Keratinocyte (primary cell): ENCODE results near the gene ADCY7. TPM values are rescaled to one million over a fixed set of nuclear protein-coding genes. Genes with fewer than 3 reads are reported as not detected.

Experiments used
- DNase-seq: peaks from one replicate; pipeline ENCODE4 v3.0.0-alpha.2; 2011; ENCODE audit warnings: low read depth, missing footprints, low spot score
- FAIRE-seq: peaks from 2 replicates; lab custom pipeline; 2011; peaks lifted over from hg19 to GRCh38; lab: Jason Lieb, UNC
- H2AFZ ChIP-seq: 2 replicates; pipeline ENCODE4 v1.6.0; 2012; ENCODE audit warnings: low read length, control low read depth, inconsistent platforms; ENCODE audit not compliant: control insufficient read depth
- H3K27ac ChIP-seq: 2 replicates; pipeline ENCODE4 v1.5.1; 2011; ENCODE audit warnings: low read length; ENCODE audit not compliant: control insufficient read depth, insufficient read depth
- H3K27me3 ChIP-seq: 3 replicates; pipeline ENCODE4 v1.6.0; 2011; ENCODE audit warnings: low read length; ENCODE audit not compliant: control insufficient read depth, insufficient read depth; ENCODE audit errors: extremely low read depth
- H3K36me3 ChIP-seq, 2 experiments: 2 replicates in 1 of 2; 3 replicates in 1 of 2; pipeline ENCODE4 v1.5.1; 2011; ENCODE audit warnings: low read length in 2 of 2, mild to moderate bottlenecking in 1 of 2; ENCODE audit not compliant: control insufficient read depth in 2 of 2, insufficient read depth in 2 of 2; ENCODE audit errors: extremely low read depth in 1 of 2
- H3K4me1 ChIP-seq: 3 replicates; pipeline ENCODE4 v1.5.1; 2011; ENCODE audit warnings: low read length; ENCODE audit not compliant: control insufficient read depth, insufficient read depth; ENCODE audit errors: extremely low read depth
- H3K4me2 ChIP-seq: 3 replicates; pipeline ENCODE4 v1.6.0; 2011; ENCODE audit warnings: low read depth, low read length; ENCODE audit not compliant: control insufficient read depth, insufficient read depth; ENCODE audit errors: extremely low read depth
- H3K4me3 ChIP-seq, 3 experiments: fragments of 200-600 bp in 1 of 3; sonication (generic) in 1 of 3; 2 replicates in 2 of 3; 3 replicates in 1 of 3; pipeline ENCODE4 v1.5.1; 2011 to 2016; ENCODE audit warnings: low read length in 3 of 3, mild to moderate bottlenecking in 3 of 3, control low read depth in 2 of 3, inconsistent platforms in 1 of 3, low read depth in 1 of 3, mixed read lengths in 1 of 3, mixed run types in 1 of 3, moderate library complexity in 1 of 3; ENCODE audit not compliant: control insufficient read depth in 2 of 3, insufficient read depth in 2 of 3; ENCODE audit errors: extremely low read depth in 1 of 3
- H3K79me2 ChIP-seq: 2 replicates; pipeline ENCODE4 v1.6.0; 2012; ENCODE audit warnings: low read length; ENCODE audit not compliant: control insufficient read depth, insufficient read depth
- H3K9ac ChIP-seq: 3 replicates; pipeline ENCODE4 v1.6.0; 2011; ENCODE audit warnings: low read length; ENCODE audit not compliant: control insufficient read depth, insufficient read depth; ENCODE audit errors: extremely low read depth
- H3K9me1 ChIP-seq: 3 replicates; pipeline ENCODE4 v1.6.0; 2011; ENCODE audit warnings: low read length; ENCODE audit not compliant: control insufficient read depth, insufficient read depth; ENCODE audit errors: extremely low read depth
- H3K9me3 ChIP-seq: 2 replicates; pipeline ENCODE4 v1.5.1; 2012; ENCODE audit warnings: low read depth, low read length; ENCODE audit not compliant: control insufficient read depth
- H4K20me1 ChIP-seq: 3 replicates; pipeline ENCODE4 v1.6.0; 2011; ENCODE audit warnings: low read length; ENCODE audit not compliant: control insufficient read depth, insufficient read depth; ENCODE audit errors: extremely low read depth
- EZH2 ChIP-seq: IDR thresholded peaks from one replicate; pipeline ENCODE4 v1.6.1; 2012; ENCODE audit warnings: inconsistent platforms, mild to moderate bottlenecking, low read length, moderate library complexity
- dilution Hi-C: fragments of 300-500 bp; cut with MboI; formaldehyde crosslinking; loops from one replicate; pipeline ENCODE4 v1.7.0; 2020; ENCODE audit warnings: low sequenced_read_pairs; ENCODE audit not compliant: extremely low pct_ligation_motif_present
- polyA plus RNA-seq, 5 experiments: library from polyadenylated mRNA; depleted of rRNA in 3 of 5; stranded (reverse) in 3 of 5; stranded (forward) in 1 of 5; unstranded in 1 of 5; fragments of >200 nt; gene quantifications; 1 replicate in 1 of 5; 2 replicates in 3 of 5; 3 replicates in 1 of 5; pipeline versions ENCODE4 v1.2.1 to v1.2.3, GENCODE V29; 2011 to 2012; ENCODE audit warnings: missing spikeins in 2 of 5, low read depth in 1 of 5, low replicate concordance in 1 of 5
- TF ChIP-seq, protein P1 (sequence below), 3 experiments: IDR thresholded peaks in 1 of 3; conservative IDR thresholded peaks in 1 of 3; optimal IDR thresholded peaks in 1 of 3; 2 replicates in 2 of 3; 3 replicates in 1 of 3; pipeline versions ENCODE3 to v1.5.1; 2011; ENCODE audit warnings: low read length in 3 of 3, mild to moderate bottlenecking in 3 of 3, moderate library complexity in 2 of 3, control low read depth in 1 of 3, inconsistent platforms in 1 of 3; ENCODE audit not compliant: insufficient read depth in 2 of 3; ENCODE audit errors: extremely low read depth in 1 of 3

The ADCY7 gene
- polyA plus RNA-seq, 1 donor (not counting 4 experiments of a cell fraction or from before 2014, with no cell fraction given): 5.1 TPM

DNA sequence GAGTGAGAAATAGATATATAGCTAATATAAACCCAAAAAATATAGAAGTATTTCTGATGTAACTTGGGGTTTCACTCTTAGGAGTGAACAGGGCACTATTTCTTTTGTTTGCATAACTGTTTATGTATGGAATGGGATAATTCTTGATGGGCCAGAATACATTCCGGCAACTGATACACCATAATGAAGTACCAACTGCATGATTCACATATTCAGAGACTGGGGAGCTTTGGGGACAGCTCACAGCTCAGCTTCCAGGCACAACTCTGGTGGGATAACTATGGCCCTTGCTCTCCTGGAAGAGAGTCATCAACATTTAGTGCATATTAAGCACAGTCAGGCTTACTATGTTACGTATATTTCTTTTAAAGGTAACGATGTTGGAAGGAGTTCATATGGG lies 42.1 kb upstream of the ADCY7 start:
- Histone ChIP-seq H2AFZ (no peak overlapping the region), H3K9ac (no peak overlapping the region), H4K20me1 (no peaks in the 10 kb centered on the region), H3K4me2 (no peak overlapping the region), H3K4me3 (no peak overlapping the region), H3K79me2 (no peaks in the 10 kb centered on the region), H3K36me3 (peaks cover 13% of the 10 kb centered on the region in 2 experiments), H3K9me1 (no peaks in the 10 kb centered on the region), H3K27me3 (no peaks in the 10 kb centered on the region), H3K9me3 (no peaks in the 10 kb centered on the region), H3K27ac (no peak overlapping the region), H3K4me1 (no peaks in the 10 kb centered on the region)
- DNase-seq (no peak), FAIRE-seq (no peak)
- dilution Hi-C loops: no loop called here
- no peak for TF ChIP-seq EZH2
- TF ChIP-seq, protein P1, sequence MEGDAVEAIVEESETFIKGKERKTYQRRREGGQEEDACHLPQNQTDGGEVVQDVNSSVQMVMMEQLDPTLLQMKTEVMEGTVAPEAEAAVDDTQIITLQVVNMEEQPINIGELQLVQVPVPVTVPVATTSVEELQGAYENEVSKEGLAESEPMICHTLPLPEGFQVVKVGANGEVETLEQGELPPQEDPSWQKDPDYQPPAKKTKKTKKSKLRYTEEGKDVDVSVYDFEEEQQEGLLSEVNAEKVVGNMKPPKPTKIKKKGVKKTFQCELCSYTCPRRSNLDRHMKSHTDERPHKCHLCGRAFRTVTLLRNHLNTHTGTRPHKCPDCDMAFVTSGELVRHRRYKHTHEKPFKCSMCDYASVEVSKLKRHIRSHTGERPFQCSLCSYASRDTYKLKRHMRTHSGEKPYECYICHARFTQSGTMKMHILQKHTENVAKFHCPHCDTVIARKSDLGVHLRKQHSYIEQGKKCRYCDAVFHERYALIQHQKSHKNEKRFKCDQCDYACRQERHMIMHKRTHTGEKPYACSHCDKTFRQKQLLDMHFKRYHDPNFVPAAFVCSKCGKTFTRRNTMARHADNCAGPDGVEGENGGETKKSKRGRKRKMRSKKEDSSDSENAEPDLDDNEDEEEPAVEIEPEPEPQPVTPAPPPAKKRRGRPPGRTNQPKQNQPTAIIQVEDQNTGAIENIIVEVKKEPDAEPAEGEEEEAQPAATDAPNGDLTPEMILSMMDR (optimal IDR thresholded peaks at IDR 0.05 in 1 of 3, IDR thresholded peaks at IDR 0.05 in 1 of 3, conservative IDR thresholded peaks at IDR 0.05 in 1 of 3; ENCODE audit: extremely low read depth in 1 of 3, insufficient read depth in 2 of 3, low read length in 3 of 3): no peak

DNA sequence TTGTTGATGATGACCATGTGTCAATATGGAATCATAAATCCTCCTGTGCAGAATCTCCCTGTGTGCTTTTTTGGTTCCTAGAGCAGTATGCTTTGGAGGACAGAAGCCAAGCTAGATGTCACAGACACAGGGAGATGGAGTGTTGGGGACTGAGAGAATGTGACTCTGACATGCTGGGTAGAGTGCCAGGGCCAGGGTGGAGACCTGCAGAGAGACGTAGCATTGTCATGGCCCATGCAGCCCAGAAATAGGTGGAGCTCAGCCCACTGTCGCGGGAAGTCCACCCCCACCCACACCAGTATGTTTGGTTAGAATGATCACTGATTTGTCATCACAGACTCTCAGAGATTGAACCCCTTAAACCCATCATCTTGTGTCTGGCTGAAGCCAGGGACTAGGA lies 39.2 kb upstream of the ADCY7 start:
- no peak overlapping the region for H3K4me2 ChIP-seq
- no peaks in the 10 kb centered on the region for H3K9me3 ChIP-seq
- H2AFZ ChIP-seq: no peak overlapping the region
- no peaks in the 10 kb centered on the region for H3K9me1 ChIP-seq
- H3K4me3 ChIP-seq: no peak overlapping the region
- no peak for DNase-seq
- H3K27me3 ChIP-seq: no peaks in the 10 kb centered on the region
- no peaks in the 10 kb centered on the region for H3K79me2 ChIP-seq
- TF ChIP-seq, protein P1 (optimal IDR thresholded peaks at IDR 0.05 in 1 of 3, IDR thresholded peaks at IDR 0.05 in 1 of 3, conservative IDR thresholded peaks at IDR 0.05 in 1 of 3; ENCODE audit: extremely low read depth in 1 of 3, insufficient read depth in 2 of 3, low read length in 3 of 3): no peak
- no peak for TF ChIP-seq EZH2
- FAIRE-seq: no peak
- dilution Hi-C loops: no loop called here
- peaks cover 10% of the 10 kb centered on the region in 2 experiments for H3K36me3 ChIP-seq
- H3K9ac ChIP-seq: no peak overlapping the region
- H4K20me1 ChIP-seq: no peaks in the 10 kb centered on the region
- no peaks in the 10 kb centered on the region for H3K4me1 ChIP-seq
- no peak overlapping the region for H3K27ac ChIP-seq
